HEK293 (cell line): ENCODE measurements around the gene NEK8.
A peak's percentile ranks its signal among the peaks of the same experiment; 100 is the strongest.

Source experiments
- CTCF ChIA-PET: fragments of 350-600 bp; formaldehyde crosslinking; extraction: SDS; loops from one replicate; lab custom pipeline; 2021; ENCODE audit warnings: antibody characterized with exemption; lab: Yijun Ruan, JAX
- POLR2A ChIA-PET: fragments of 300-600 bp; formaldehyde crosslinking; extraction: SDS; loops from one replicate; lab custom pipeline; 2020; ENCODE audit warnings: antibody characterized with exemption, inconsistent platforms; lab: Yijun Ruan, JAX
- H3K27ac ChIP-seq: fragments of 200-500 bp; sonication (Bioruptor generic); 2 replicates; pipeline ENCODE4 v1.5.1; 2014; ENCODE audit warnings: low read depth, low read length, control low read depth, inconsistent platforms; ENCODE audit errors: extremely low read depth
- H3K36me3 ChIP-seq, 2 experiments: fragments of 200-500 bp in 1 of 2; sonication (Bioruptor generic) in 1 of 2; 1 replicate in 1 of 2; 2 replicates in 1 of 2; pipeline ENCODE4 v1.5.1; 2014 to 2017; ENCODE audit warnings: inconsistent platforms in 2 of 2, low read length in 2 of 2; ENCODE audit not compliant: control insufficient read depth in 2 of 2, insufficient read depth in 1 of 2
- H3K4me1 ChIP-seq: fragments of 200-500 bp; sonication (Bioruptor generic); 2 replicates; pipeline ENCODE4 v1.5.1; 2014; ENCODE audit warnings: mild to moderate bottlenecking, low read length, inconsistent platforms; ENCODE audit not compliant: control insufficient read depth, insufficient read depth
- H3K4me3 ChIP-seq: 2 replicates; pipeline ENCODE4 v1.5.1; 2011; ENCODE audit warnings: low read depth, mild to moderate bottlenecking, control low read depth, low read length, moderate library complexity
- H3K9me3 ChIP-seq: fragments of 200-500 bp; sonication (Bioruptor generic); 2 replicates; pipeline ENCODE4 v1.5.1; 2014; ENCODE audit warnings: low read depth, low read length, inconsistent platforms; ENCODE audit not compliant: control insufficient read depth, insufficient read depth
- BCL6B ChIP-seq: fragments of 450-650 bp; formaldehyde crosslinking; IDR thresholded peaks from 2 replicates; pipeline ENCODE4 v1.5.1; 2017; ENCODE audit warnings: missing biosample characterization, missing genetic modification characterization
- CTCF ChIP-seq: fragments of 450-650 bp; formaldehyde crosslinking; IDR thresholded peaks from 2 replicates; pipeline ENCODE4 v1.5.1; 2016; ENCODE audit warnings: missing biosample characterization, missing genetic modification characterization
- ELK4 ChIP-seq: IDR thresholded peaks from 2 replicates; pipeline ENCODE4 v1.6.1; 2011; ENCODE audit warnings: mild to moderate bottlenecking, low read depth, low read length, borderline replicate concordance
- GLIS1 ChIP-seq: fragments of 450-650 bp; formaldehyde crosslinking; IDR thresholded peaks from 2 replicates; pipeline ENCODE4 v1.5.1; 2016; ENCODE audit warnings: missing biosample characterization, missing genetic modification characterization
- OSR2 ChIP-seq: fragments of 450-650 bp; formaldehyde crosslinking; IDR thresholded peaks from 2 replicates; pipeline ENCODE4 v1.5.1; 2016; ENCODE audit warnings: missing biosample characterization, missing genetic modification characterization
- SCRT2 ChIP-seq: fragments of 450-650 bp; formaldehyde crosslinking; IDR thresholded peaks from 2 replicates; pipeline ENCODE4 v1.5.1; 2016; ENCODE audit warnings: missing biosample characterization, missing genetic modification characterization
- SETDB1 ChIP-seq: IDR thresholded peaks from one replicate; pipeline ENCODE4 v1.6.1; 2017; ENCODE audit warnings: mild to moderate bottlenecking, low read length, moderate library complexity, mixed read lengths; ENCODE audit not compliant: insufficient read length
- TCF7L2 ChIP-seq: IDR thresholded peaks from 2 replicates; pipeline ENCODE4 v1.6.1; 2011; ENCODE audit warnings: low read depth, mild to moderate bottlenecking, inconsistent platforms, low read length, moderate library complexity, borderline replicate concordance
- ZBTB17 ChIP-seq: fragments of 450-650 bp; formaldehyde crosslinking; IDR thresholded peaks from 2 replicates; pipeline ENCODE4 v1.5.1; 2016; ENCODE audit warnings: missing biosample characterization, missing genetic modification characterization
- ZBTB21 ChIP-seq: fragments of 450-650 bp; formaldehyde crosslinking; IDR thresholded peaks from 2 replicates; pipeline ENCODE4 v1.5.1; 2017; ENCODE audit warnings: missing biosample characterization, missing genetic modification characterization
- ZEB2 ChIP-seq: fragments of 450-650 bp; formaldehyde crosslinking; IDR thresholded peaks from 2 replicates; pipeline ENCODE4 v1.5.1; 2016; ENCODE audit warnings: missing biosample characterization, missing genetic modification characterization
- ZNF10 ChIP-seq: fragments of 450-650 bp; formaldehyde crosslinking; IDR thresholded peaks from 2 replicates; pipeline ENCODE4 v1.5.1; 2017; ENCODE audit warnings: missing biosample characterization, missing genetic modification characterization
- ZNF19 ChIP-seq: fragments of 450-650 bp; formaldehyde crosslinking; IDR thresholded peaks from 2 replicates; pipeline ENCODE4; 2016; ENCODE audit warnings: missing biosample characterization, missing genetic modification characterization, low read depth
- ZNF202 ChIP-seq: fragments of 450-650 bp; formaldehyde crosslinking; IDR thresholded peaks from 2 replicates; pipeline ENCODE4 v1.5.1; 2016; ENCODE audit warnings: missing biosample characterization, missing genetic modification characterization, borderline replicate concordance
- ZNF341 ChIP-seq: fragments of 450-650 bp; formaldehyde crosslinking; IDR thresholded peaks from 2 replicates; pipeline ENCODE4; 2016; ENCODE audit warnings: low read depth, missing biosample characterization, missing genetic modification characterization
- ZNF398 ChIP-seq: fragments of 450-650 bp; formaldehyde crosslinking; IDR thresholded peaks from 2 replicates; pipeline ENCODE4 v1.5.1; 2017; ENCODE audit warnings: missing biosample characterization, missing genetic modification characterization
- ZNF423 ChIP-seq: fragments of 450-650 bp; formaldehyde crosslinking; IDR thresholded peaks from 2 replicates; pipeline ENCODE4 v1.5.1; 2016; ENCODE audit warnings: missing biosample characterization, missing genetic modification characterization
- ZNF473 ChIP-seq: fragments of 450-650 bp; formaldehyde crosslinking; IDR thresholded peaks from 2 replicates; pipeline ENCODE4 v1.5.1; 2017; ENCODE audit warnings: missing biosample characterization, missing genetic modification characterization
- ZNF529 ChIP-seq: fragments of 450-650 bp; formaldehyde crosslinking; IDR thresholded peaks from 2 replicates; pipeline ENCODE4 v1.5.1; 2017; ENCODE audit warnings: missing genetic modification characterization, missing biosample characterization; ENCODE audit not compliant: insufficient replicate concordance
- ZNF549 ChIP-seq: fragments of 450-650 bp; IDR thresholded peaks from 2 replicates; pipeline ENCODE4 v1.5.1; 2018; ENCODE audit warnings: missing biosample characterization, missing genetic modification characterization, mild to moderate bottlenecking, inconsistent platforms, moderate library complexity
- ZNF580 ChIP-seq: fragments of 450-650 bp; formaldehyde crosslinking; IDR thresholded peaks from 2 replicates; pipeline ENCODE4 v1.5.1; 2016; ENCODE audit warnings: missing biosample characterization, missing genetic modification characterization
- ZNF654 ChIP-seq: fragments of 450-650 bp; formaldehyde crosslinking; IDR thresholded peaks from 2 replicates; pipeline ENCODE4 v1.5.1; 2016; ENCODE audit warnings: low read depth, missing biosample characterization, missing genetic modification characterization
- ZNF664 ChIP-seq: fragments of 450-650 bp; formaldehyde crosslinking; IDR thresholded peaks from 2 replicates; pipeline ENCODE4 v1.5.1; 2016; ENCODE audit warnings: missing biosample characterization, missing genetic modification characterization

NEK8 gene

GRCh38 chr17:28682655-28683054, 45.9 kb upstream of the NEK8 start:
- H3K9me3 ChIP-seq, result no peaks in the 10 kb centered on the region
- H3K4me1 ChIP-seq, result no peaks in the 10 kb centered on the region
- H3K4me3 ChIP-seq, result no peak overlapping the region
- ChIA-PET CTCF (interaction anchor here (1.1 to 1.8 kb wide), 3 partner anchors 9 to 67 kb away, joined by 3 to 5 read pairs (median 3); partner anchors contain the start of gene BLTP2), POLR2A (interaction anchor here (1.1 to 1.8 kb wide), 3 partner anchors 12 to 42 kb away, joined by 3 to 5 read pairs (median 5); partner anchors contain the start of gene PROCA1)
- no peak for TF ChIP-seq ZNF423 (tag by site-specific recombination)
- TF ChIP-seq GLIS1 (tag by site-specific recombination), result no peak
- TF ChIP-seq ZBTB17 (tag by site-specific recombination), result no peak
- TF ChIP-seq SCRT2, result peak; percentile 57; the same call in 1 of the 2 replicates
- H3K36me3 ChIP-seq, result peaks cover 73 to 95% of the 10 kb centered on the region in 2 experiments
- H3K27ac ChIP-seq, result 0 out of 2 replicates have a peak overlapping the region, but pooled peaks have one; percentile 11

GRCh38 chr17:28684963-28685362, 43.6 kb upstream of the NEK8 start:
- CTCF ChIA-PET, result interaction anchor here (0.6 to 1.2 kb wide), 3 partner anchors 17 to 43 kb away, joined by 3 to 5 read pairs (median 3); no protein-coding TSS in a partner anchor
- Histone ChIP-seq H3K36me3 (peaks cover 75 to 97% of the 10 kb centered on the region in 2 experiments), H3K9me3 (no peaks in the 10 kb centered on the region), H3K4me3 (no peak overlapping the region), H3K4me1 (no peaks in the 10 kb centered on the region), H3K27ac (no peak overlapping the region; the same call in 1 of the 2 replicates)
- POLR2A ChIA-PET, result no interaction called here
- TF ChIP-seq ZNF664 (tag by site-specific recombination), result no peak
- TF ChIP-seq OSR2 (tag by site-specific recombination), result peak; percentile 49
- peak; percentile 67; the same call in 1 of the 2 replicates for TF ChIP-seq CTCF
- TF ChIP-seq ZNF473 (tag by site-specific recombination), result no peak
- TF ChIP-seq ZNF549 (tag by site-specific recombination), result no peak
- no peak for TF ChIP-seq ZNF529 (tag by site-specific recombination)
- 0 out of 2 replicates have a peak, but pooled peaks have one; percentile 26 for TF ChIP-seq ZEB2
- TF ChIP-seq TCF7L2, result no peak
- TF ChIP-seq ZNF654 (tag by site-specific recombination), result peak; percentile 65
- peak; percentile 66; the same call in 1 of the 2 replicates for TF ChIP-seq ZNF10
- TF ChIP-seq ZNF19 (tag by site-specific recombination), result no peak
- TF ChIP-seq ZBTB21 (tag by site-specific recombination), result no peak
- 0 out of 2 replicates have a peak, but pooled peaks have one; percentile 17 for TF ChIP-seq ZNF341
- no peak for TF ChIP-seq ZNF580 (tag by site-specific recombination)

- Histone ChIP-seq H3K27ac (no peak overlapping the region), H3K36me3 (peaks cover 79 to 99% of the 10 kb centered on the region in 2 experiments), H3K9me3 (no peaks in the 10 kb centered on the region), H3K4me3 (no peak overlapping the region), H3K4me1 (no peaks in the 10 kb centered on the region)
- CTCF ChIA-PET, result interaction anchor here (0.6 to 1.2 kb wide), 3 partner anchors 17 to 42 kb away, joined by 3 to 5 read pairs (median 3); no protein-coding TSS in a partner anchor
- POLR2A ChIA-PET, result no interaction called here
- TF ChIP-seq ZNF341 (no peak), SETDB1 (no peak), ELK4 (no peak), CTCF (no peak), ZNF398 (no peak), ZNF202 (tag by site-specific recombination) (no peak), BCL6B (no peak)
Measured at GRCh38 chr17:28685366-28685765, 43.2 kb upstream of the NEK8 start.
